Fibroblast of mammary gland (primary cell): ENCODE results near the gene FAM114A1.

Experiments
- DNase-seq: peaks from one replicate; pipeline ENCODE4 v3.0.0-alpha.2; 2010; ENCODE audit warnings: low read depth
- H3K4me3 ChIP-seq: 2 replicates; pipeline ENCODE4 v1.5.1; 2011; ENCODE audit warnings: low read depth, mild to moderate bottlenecking, low read length, moderate library complexity; ENCODE audit not compliant: control insufficient read depth
- TF ChIP-seq, protein P1 (sequence below): conservative IDR thresholded peaks from 2 replicates; pipeline ENCODE4 v1.5.1; 2011; ENCODE audit warnings: low read depth, low read length, inconsistent platforms; ENCODE audit not compliant: control insufficient read depth, insufficient read depth

The FAM114A1 gene

DNA sequence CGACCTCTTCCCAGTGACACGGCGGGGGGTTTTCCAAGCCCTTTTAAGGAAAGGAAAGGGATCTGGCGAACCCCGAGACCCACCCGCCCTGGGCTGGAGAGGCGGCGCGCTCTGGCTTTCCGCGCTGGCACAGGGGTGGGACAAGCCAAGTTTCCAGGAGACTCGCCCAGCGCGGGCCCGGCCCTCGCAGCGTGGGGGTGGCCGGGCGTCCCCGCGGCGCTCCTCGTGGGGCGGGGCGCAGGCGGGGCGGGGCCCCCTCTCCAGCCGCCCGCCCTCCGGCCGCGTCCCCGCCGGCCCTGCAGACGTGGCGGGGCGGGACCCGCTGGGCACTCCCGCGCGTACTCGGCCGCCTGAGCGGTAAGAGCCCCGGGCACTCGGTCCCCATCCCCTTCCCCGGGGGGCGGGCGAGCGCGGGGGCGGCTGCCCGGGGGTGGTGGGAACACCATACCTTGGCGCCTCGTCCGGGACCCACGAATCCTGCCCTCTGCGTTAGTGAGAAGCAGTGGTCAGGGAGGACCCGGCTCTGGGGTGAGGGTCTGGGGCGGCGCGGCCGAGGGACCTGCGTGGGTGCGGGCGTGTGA, at the start of gene FAM114A1:
Gene FAM114A1 (plus strand): TSS at position 329 of the 581 bp plus-strand sequence. CDS start 10,273 bp downstream, outside the sequence.
- peak within 1 kb of the TSS; percentile 83 for H3K4me3 ChIP-seq
- TF ChIP-seq, protein P1, sequence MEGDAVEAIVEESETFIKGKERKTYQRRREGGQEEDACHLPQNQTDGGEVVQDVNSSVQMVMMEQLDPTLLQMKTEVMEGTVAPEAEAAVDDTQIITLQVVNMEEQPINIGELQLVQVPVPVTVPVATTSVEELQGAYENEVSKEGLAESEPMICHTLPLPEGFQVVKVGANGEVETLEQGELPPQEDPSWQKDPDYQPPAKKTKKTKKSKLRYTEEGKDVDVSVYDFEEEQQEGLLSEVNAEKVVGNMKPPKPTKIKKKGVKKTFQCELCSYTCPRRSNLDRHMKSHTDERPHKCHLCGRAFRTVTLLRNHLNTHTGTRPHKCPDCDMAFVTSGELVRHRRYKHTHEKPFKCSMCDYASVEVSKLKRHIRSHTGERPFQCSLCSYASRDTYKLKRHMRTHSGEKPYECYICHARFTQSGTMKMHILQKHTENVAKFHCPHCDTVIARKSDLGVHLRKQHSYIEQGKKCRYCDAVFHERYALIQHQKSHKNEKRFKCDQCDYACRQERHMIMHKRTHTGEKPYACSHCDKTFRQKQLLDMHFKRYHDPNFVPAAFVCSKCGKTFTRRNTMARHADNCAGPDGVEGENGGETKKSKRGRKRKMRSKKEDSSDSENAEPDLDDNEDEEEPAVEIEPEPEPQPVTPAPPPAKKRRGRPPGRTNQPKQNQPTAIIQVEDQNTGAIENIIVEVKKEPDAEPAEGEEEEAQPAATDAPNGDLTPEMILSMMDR, result no peak
- peak; percentile 68 for DNase-seq

DNA sequence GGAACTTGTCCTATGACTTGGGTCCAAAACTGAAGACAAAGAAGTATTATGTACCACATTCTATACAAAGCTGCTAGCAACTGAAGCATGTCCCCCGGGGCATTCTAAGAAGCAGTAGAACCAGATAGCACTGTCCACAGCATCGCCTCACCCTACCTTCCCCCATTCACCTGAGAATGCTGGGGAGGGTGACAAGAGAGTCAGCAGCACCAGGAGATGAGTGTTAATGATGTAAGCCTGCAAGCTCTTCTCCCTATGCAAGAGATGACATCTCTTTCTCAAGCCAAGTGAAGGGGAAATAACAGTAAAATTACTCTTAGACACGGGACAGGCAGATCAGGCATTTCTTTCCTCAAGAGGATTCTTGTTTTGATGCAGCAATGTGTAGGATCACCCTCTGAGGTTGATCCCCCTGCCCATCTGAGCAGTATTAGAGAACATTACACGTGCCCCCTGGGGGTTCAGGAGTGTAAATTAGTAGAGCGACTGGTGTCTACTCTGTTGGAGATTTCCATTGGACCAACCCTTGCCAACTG, 49.1 kb upstream of the FAM114A1 start:
- DNase-seq, result no peak
- TF ChIP-seq, protein P1, result no peak
- no peak overlapping the region for H3K4me3 ChIP-seq

DNA sequence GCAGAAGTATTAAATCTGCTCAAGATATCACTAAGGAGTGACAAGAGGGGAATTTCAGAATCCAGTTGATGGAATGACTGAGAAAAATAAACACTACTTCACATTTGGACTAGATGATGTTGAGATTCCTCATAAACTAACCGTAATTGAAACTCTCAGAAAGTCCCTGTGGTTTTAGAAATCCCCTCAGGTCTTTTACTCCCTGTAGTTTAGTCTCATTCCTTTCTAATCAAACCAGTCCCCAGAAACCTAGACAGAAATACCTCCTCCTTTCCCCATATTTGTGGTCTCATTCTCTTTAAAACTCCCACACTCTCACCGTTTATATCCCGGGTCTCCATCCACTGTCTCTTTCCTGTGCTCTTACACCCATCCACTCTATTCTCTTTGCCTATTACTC, 48.0 kb upstream of the FAM114A1 start:
- TF ChIP-seq, protein P1, result no peak
- H3K4me3 ChIP-seq, result no peak overlapping the region

DNA sequence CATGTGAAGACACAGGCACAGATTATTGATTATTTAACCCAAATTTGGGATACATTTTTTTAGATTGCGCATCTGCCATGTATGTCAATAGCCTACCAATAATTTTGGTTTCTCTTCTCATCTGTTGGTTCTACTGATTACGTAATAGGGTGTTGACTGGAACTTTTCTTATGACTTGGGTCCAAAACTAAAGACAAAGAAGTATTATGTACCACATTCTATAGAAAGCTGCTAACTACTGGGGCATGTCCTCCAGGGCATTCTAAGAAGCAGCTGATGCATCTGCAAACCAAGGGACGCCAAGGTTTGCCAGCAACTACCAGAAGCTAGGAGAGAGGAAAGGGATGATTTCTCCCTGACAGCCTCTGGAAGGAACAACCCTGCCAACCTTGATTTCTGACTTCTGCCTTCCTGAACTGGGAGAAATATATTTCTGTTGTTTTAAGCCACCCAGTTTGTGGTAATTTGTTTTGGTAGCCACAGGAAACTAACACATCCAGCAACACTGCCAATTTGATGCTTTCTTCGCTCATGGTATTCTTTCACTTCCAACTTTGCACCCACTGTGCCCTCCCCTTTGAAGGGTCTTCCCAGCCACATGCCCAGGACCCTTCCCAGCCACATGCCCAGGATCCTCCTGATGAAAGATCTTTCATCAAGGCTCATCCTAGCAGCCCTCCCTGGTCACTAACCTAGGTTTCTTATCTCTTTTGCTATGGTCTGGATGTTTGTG, 47.1 kb upstream of the FAM114A1 start:
- TF ChIP-seq, protein P1, result no peak
- no peak for DNase-seq
- H3K4me3 ChIP-seq, result no peak overlapping the region

More for the DNA sequence above, 48.0 kb upstream of the FAM114A1 start:
- DNase-seq, result no peak

DNA sequence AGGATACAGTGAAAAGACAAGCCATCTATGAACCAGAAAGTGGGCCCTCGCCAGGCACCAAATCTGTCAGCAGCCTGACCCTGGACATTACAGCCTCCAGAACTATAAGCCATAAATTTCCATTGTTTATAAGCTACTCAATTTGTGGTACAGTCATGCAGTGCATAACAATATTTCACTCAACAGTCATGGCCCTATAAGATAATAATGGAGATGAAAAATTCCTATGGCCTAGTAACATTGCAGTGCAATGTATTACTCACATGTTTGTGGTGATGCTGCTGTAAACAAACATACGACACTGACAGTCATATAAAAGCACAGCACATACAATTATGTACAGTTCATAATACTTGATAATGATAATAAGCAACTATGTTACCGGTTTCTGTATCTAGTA, 45.9 kb upstream of the FAM114A1 start:
- no peak overlapping the region for H3K4me3 ChIP-seq
- TF ChIP-seq, protein P1, result no peak
- peak; percentile 15 for DNase-seq

DNA sequence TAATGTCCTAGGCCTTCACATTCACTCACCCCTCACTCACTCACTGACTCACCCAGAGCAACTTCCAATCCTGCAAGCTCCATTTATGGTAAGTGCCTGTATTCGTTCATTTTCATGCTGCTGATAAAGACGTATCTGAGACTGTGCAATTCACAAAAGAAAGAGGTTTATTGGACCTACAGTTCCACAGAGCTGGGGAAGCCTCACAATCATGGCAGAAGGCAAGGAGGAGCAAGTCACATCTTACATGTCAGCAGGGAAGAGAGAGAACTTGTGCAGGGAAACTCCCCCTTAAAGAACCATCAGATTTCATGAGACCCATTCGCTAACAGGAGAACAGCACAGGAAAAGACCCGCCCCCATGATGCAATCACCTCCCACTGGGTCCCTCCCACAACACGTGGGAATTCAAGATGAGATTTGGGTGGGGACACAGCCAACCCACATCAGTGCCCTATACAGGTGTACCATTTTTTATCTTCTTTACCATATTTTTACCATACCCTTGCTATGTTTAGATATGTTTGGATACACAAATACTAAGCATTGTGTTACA, 44.8 kb upstream of the FAM114A1 start:
- H3K4me3 ChIP-seq, result no peak overlapping the region
- TF ChIP-seq, protein P1, result no peak
- no peak for DNase-seq
